GM12801 (cell line): ENCODE data around the gene SFI1.

Source experiments
- CTCF ChIP-seq: IDR thresholded peaks from one replicate; pipeline ENCODE4 v1.5.1; 2011; ENCODE audit warnings: control low read depth; ENCODE audit not compliant: insufficient read length; ENCODE audit errors: extremely low read depth

Gene SFI1

GRCh38 chr22:31544481-31545480, 48.4 kb downstream of the SFI1 start:
- TF ChIP-seq CTCF, result no peak

- TF ChIP-seq CTCF, result no peak
Measured at GRCh38 chr22:31550871-31551370, 54.6 kb downstream of the SFI1 start.

- TF ChIP-seq CTCF, result no peak
Measured at GRCh38 chr22:31556627-31557203, 60.4 kb downstream of the SFI1 start.

GRCh38 chr22:31561238-31561887, 65.0 kb downstream of the SFI1 start:
- no peak for TF ChIP-seq CTCF

GRCh38 chr22:31561970-31562369, 65.6 kb downstream of the SFI1 start:
- no peak for TF ChIP-seq CTCF

GRCh38 chr22:31566484-31566883, 70.1 kb downstream of the SFI1 start:
- TF ChIP-seq CTCF, result no peak

- no peak for TF ChIP-seq CTCF
Measured at GRCh38 chr22:31567196-31567595, 70.9 kb downstream of the SFI1 start.
